ENCODE measurements around the gene CEP128. TPM values are rescaled to one million over a fixed set of nuclear protein-coding genes. Genes with fewer than 3 reads are reported as not detected.

The CEP128 gene
- total RNA-seq, 4 donors from 2014 or later: 3.8 to 12.0 (median 6.0) TPM

GRCh38 chr14:80576401-80576800 lies 365.1 kb downstream of the CEP128 start:
- Histone ChIP-seq H3K4me3 (no peak overlapping the region), H3K27me3 (no peaks in the 10 kb centered on the region), H3K9me3 (no peaks in the 10 kb centered on the region), H3K27ac (no peak overlapping the region), H3K36me3 (no peaks in the 10 kb centered on the region), H3K4me1 (no peaks in the 10 kb centered on the region)
- ATAC-seq: no peak
- 79% methylated on average over 3 of the region's 3 CpGs; no CpG with 5 or more reads in 1 of the 2 donors for WGBS, 2 donors (ENCODE audit: low coverage in 1 of 2)
- TF ChIP-seq POLR2AphosphoS5 (IDR thresholded peaks at IDR 0.05) (no peak), EP300 (IDR thresholded peaks at IDR 0.05) (no peak), CTCF (IDR thresholded peaks at IDR 0.05) (no peak), POLR2A (IDR thresholded peaks at IDR 0.05) (no peak)

- H3K27me3 ChIP-seq: no peaks in the 10 kb centered on the region
- no peak overlapping the region for H3K27ac ChIP-seq
- TF ChIP-seq POLR2AphosphoS5 (IDR thresholded peaks at IDR 0.05) (no peak), POLR2A (IDR thresholded peaks at IDR 0.05) (no peak), CTCF (IDR thresholded peaks at IDR 0.05) (no peak), EP300 (IDR thresholded peaks at IDR 0.05) (no peak)
- no peak overlapping the region for H3K4me3 ChIP-seq
- H3K4me1 ChIP-seq: no peaks in the 10 kb centered on the region
- ATAC-seq: no peak
- no peaks in the 10 kb centered on the region for H3K36me3 ChIP-seq
- 95 to 100% methylated on average over 1 to 2 of the region's 2 CpGs for WGBS, 2 donors (ENCODE audit: low coverage in 1 of 2)
- no peaks in the 10 kb centered on the region for H3K9me3 ChIP-seq
These were observed 365.8 kb downstream of the CEP128 start for GRCh38 chr14:80575763-80576162.

GRCh38 chr14:80572666-80573065 lies 368.9 kb downstream of the CEP128 start:
- no peaks in the 10 kb centered on the region for H3K36me3 ChIP-seq
- no peaks in the 10 kb centered on the region for H3K4me1 ChIP-seq
- no peak overlapping the region for H3K4me3 ChIP-seq
- H3K27me3 ChIP-seq: no peaks in the 10 kb centered on the region
- no peak for TF ChIP-seq EP300 (IDR thresholded peaks at IDR 0.05)
- TF ChIP-seq POLR2AphosphoS5 (IDR thresholded peaks at IDR 0.05): no peak
- no peak for TF ChIP-seq CTCF (IDR thresholded peaks at IDR 0.05)
- no peak for TF ChIP-seq POLR2A (IDR thresholded peaks at IDR 0.05)
- ATAC-seq: no peak
- WGBS, 2 donors (ENCODE audit: low coverage in 1 of 2): 93 to 94% methylated on average over 3 to 6 of the region's 6 CpGs
- H3K9me3 ChIP-seq: no peaks in the 10 kb centered on the region
- H3K27ac ChIP-seq: no peak overlapping the region

GRCh38 chr14:80570930-80571298 lies 370.6 kb downstream of the CEP128 start:
- no peak for ATAC-seq
- WGBS, 2 donors (ENCODE audit: low coverage in 1 of 2): 87 to 92% methylated on average over 2 to 3 of the region's 3 CpGs
- Histone ChIP-seq H3K36me3 (no peaks in the 10 kb centered on the region), H3K27ac (no peak overlapping the region), H3K9me3 (no peaks in the 10 kb centered on the region), H3K4me3 (no peak overlapping the region), H3K4me1 (no peaks in the 10 kb centered on the region), H3K27me3 (no peaks in the 10 kb centered on the region)
- TF ChIP-seq POLR2AphosphoS5 (IDR thresholded peaks at IDR 0.05): no peak
- TF ChIP-seq CTCF (IDR thresholded peaks at IDR 0.05): no peak
- no peak for TF ChIP-seq POLR2A (IDR thresholded peaks at IDR 0.05)
- TF ChIP-seq EP300 (IDR thresholded peaks at IDR 0.05): no peak

- ATAC-seq: no peak
- 93 to 100% methylated on average over 6 of the region's 6 CpGs for WGBS, 2 donors (ENCODE audit: low coverage in 1 of 2)
- no peaks in the 10 kb centered on the region for H3K36me3 ChIP-seq
- no peak overlapping the region for H3K27ac ChIP-seq
- H3K9me3 ChIP-seq: no peaks in the 10 kb centered on the region
- no peak for TF ChIP-seq CTCF (IDR thresholded peaks at IDR 0.05)
- TF ChIP-seq POLR2A (IDR thresholded peaks at IDR 0.05): no peak
- no peak for TF ChIP-seq POLR2AphosphoS5 (IDR thresholded peaks at IDR 0.05)
- TF ChIP-seq EP300 (IDR thresholded peaks at IDR 0.05): no peak
- no peaks in the 10 kb centered on the region for H3K27me3 ChIP-seq
- no peak overlapping the region for H3K4me3 ChIP-seq
- H3K4me1 ChIP-seq: no peaks in the 10 kb centered on the region
These were observed 373.5 kb downstream of the CEP128 start for GRCh38 chr14:80567905-80568536.

Data from gastroesophageal sphincter (tissue), 4 donors.